Spinal cord (tissue), 10 donors: ENCODE data around the gene LRIG2. TPM values are rescaled to one million over a fixed set of nuclear protein-coding genes. Genes with fewer than 3 reads are reported as not detected.

ENCODE experiments used
- DNase-seq, 6 donors: peaks; one replicate each; pipeline versions ENCODE4 v3.0.0 to v3.0.0-alpha.2; 2013 to 2015; ENCODE audit warnings: low spot score in 6 of 6, low read depth in 4 of 6
- H3K27ac ChIP-seq: one replicate; pipeline ENCODE4 v1.5.1; 2013; ENCODE audit warnings: low read depth, low read length, control low read depth
- H3K27me3 ChIP-seq: one replicate; pipeline ENCODE4 v1.6.1; 2013; ENCODE audit warnings: low read length; ENCODE audit not compliant: control insufficient read depth, insufficient read depth
- H3K36me3 ChIP-seq: one replicate; pipeline ENCODE4 v1.6.1; 2013; ENCODE audit warnings: low read length; ENCODE audit not compliant: control insufficient read depth, insufficient read depth
- H3K4me1 ChIP-seq: one replicate; pipeline ENCODE4 v1.6.1; 2013; ENCODE audit warnings: low read length; ENCODE audit not compliant: control insufficient read depth, insufficient read depth
- H3K4me3 ChIP-seq: one replicate; pipeline ENCODE4 v1.5.1; 2013; ENCODE audit warnings: low read depth, low read length, control low read depth
- H3K9me3 ChIP-seq: one replicate; pipeline ENCODE4 v1.6.1; 2013; ENCODE audit warnings: low read length; ENCODE audit not compliant: control insufficient read depth, insufficient read depth
- WGBS: methylation state at CpG from one replicate; pipeline ENCODE4 v1.1.5; 2013; ENCODE audit warnings: missing lambda C conversion rate; ENCODE audit not compliant: insufficient coverage; 5-methylcytosine and 5-hydroxymethylcytosine counted together
- polyA plus RNA-seq, 2 donors: library from polyadenylated mRNA; unstranded; fragments of 120-200 nt; gene quantifications; one replicate each; pipeline ENCODE4 v1.2.1, GENCODE V29; 2013; ENCODE audit not compliant: insufficient read length in 2 of 2
- total RNA-seq, 2 donors: library from RNA; depleted of rRNA in 1 of 2; stranded (reverse); fragments of 120-200 nt in 1 of 2; fragments of >200 nt in 1 of 2; gene quantifications; one replicate each; pipeline versions ENCODE4 v1.2.3 to v1.2.4, GENCODE V29; 2013 to 2014
- donor health status: healthy.

Gene LRIG2
- total and polyA plus RNA-seq, 4 donors, result 12.3 to 29.8 (median 18.1) TPM

GRCh38 chr1:113091988-113092594, 19.1 kb downstream of the LRIG2 start:
- WGBS, result no CpG with 5 or more reads among the region's 1 CpG
- H3K9me3 ChIP-seq, result no peaks in the 10 kb centered on the region
- H3K27ac ChIP-seq, result no peak overlapping the region
- H3K27me3 ChIP-seq, result no peaks in the 10 kb centered on the region
- H3K36me3 ChIP-seq, result peaks cover 3% of the 10 kb centered on the region
- peaks cover 4% of the 10 kb centered on the region for H3K4me1 ChIP-seq
- H3K4me3 ChIP-seq, result no peak overlapping the region
- DNase-seq, result no peak

- H3K27ac ChIP-seq, result no peak overlapping the region
- H3K4me3 ChIP-seq, result no peak overlapping the region
- WGBS, result 89% methylated on average over 1 of the region's 4 CpGs
These were observed 21.5 kb downstream of the LRIG2 start for GRCh38 chr1:113094506-113094905.

GRCh38 chr1:113095790-113096455, 22.9 kb downstream of the LRIG2 start:
- Histone ChIP-seq H3K9me3 (no peaks in the 10 kb centered on the region), H3K27me3 (no peaks in the 10 kb centered on the region), H3K27ac (peak overlapping the region; percentile 69), H3K4me1 (peaks cover 4% of the 10 kb centered on the region), H3K36me3 (peaks cover 11% of the 10 kb centered on the region), H3K4me3 (no peak overlapping the region)
- no CpG with 5 or more reads among the region's 5 CpGs for WGBS
- DNase-seq, result peak in 5 of 6 donors; percentile 47 to 91 (median 72)

More at GRCh38 chr1:113094506-113094905, 21.5 kb downstream of the LRIG2 start:
- Histone ChIP-seq H3K4me1 (peaks cover 4% of the 10 kb centered on the region), H3K36me3 (peaks cover 11% of the 10 kb centered on the region), H3K27me3 (no peaks in the 10 kb centered on the region), H3K9me3 (no peaks in the 10 kb centered on the region)
- no peak for DNase-seq

GRCh38 chr1:113096493-113096892, 23.5 kb downstream of the LRIG2 start:
- Histone ChIP-seq H3K9me3 (no peaks in the 10 kb centered on the region), H3K4me3 (no peak overlapping the region), H3K36me3 (peaks cover 16% of the 10 kb centered on the region), H3K27me3 (no peaks in the 10 kb centered on the region), H3K27ac (peak overlapping the region; percentile 69), H3K4me1 (peaks cover 4% of the 10 kb centered on the region)
- peak in 1 of 6 donors; percentile 71 for DNase-seq
- no CpG with 5 or more reads among the region's 3 CpGs for WGBS

GRCh38 chr1:113101588-113101987, 28.6 kb downstream of the LRIG2 start:
- no peak for DNase-seq
- Histone ChIP-seq H3K4me1 (no peaks in the 10 kb centered on the region), H3K4me3 (no peak overlapping the region), H3K27me3 (no peaks in the 10 kb centered on the region), H3K9me3 (no peaks in the 10 kb centered on the region), H3K36me3 (peaks cover 38% of the 10 kb centered on the region), H3K27ac (no peak overlapping the region)

GRCh38 chr1:113103048-113103447, 30.1 kb downstream of the LRIG2 start:
- Histone ChIP-seq H3K27me3 (no peaks in the 10 kb centered on the region), H3K36me3 (peaks cover 38% of the 10 kb centered on the region), H3K4me1 (no peaks in the 10 kb centered on the region), H3K9me3 (no peaks in the 10 kb centered on the region), H3K27ac (no peak overlapping the region), H3K4me3 (no peak overlapping the region)
- no peak for DNase-seq
- 100% methylated on average over 1 of the region's 1 CpG for WGBS

- no peak for DNase-seq
- Histone ChIP-seq H3K4me1 (no peaks in the 10 kb centered on the region), H3K4me3 (no peak overlapping the region), H3K27me3 (no peaks in the 10 kb centered on the region), H3K9me3 (no peaks in the 10 kb centered on the region), H3K36me3 (peaks cover 42% of the 10 kb centered on the region), H3K27ac (no peak overlapping the region)
These were observed 31.0 kb downstream of the LRIG2 start for GRCh38 chr1:113103977-113104376.

- Histone ChIP-seq H3K27ac (no peak overlapping the region), H3K36me3 (peaks cover 48% of the 10 kb centered on the region), H3K4me3 (no peak overlapping the region), H3K4me1 (no peaks in the 10 kb centered on the region), H3K27me3 (no peaks in the 10 kb centered on the region), H3K9me3 (no peaks in the 10 kb centered on the region)
- WGBS, result no CpG with 5 or more reads among the region's 2 CpGs
- DNase-seq, result no peak
These were observed 33.9 kb downstream of the LRIG2 start for GRCh38 chr1:113106910-113107309.

GRCh38 chr1:113109908-113110554, 37.0 kb downstream of the LRIG2 start:
- Histone ChIP-seq H3K27ac (no peak overlapping the region), H3K4me3 (no peak overlapping the region), H3K4me1 (no peaks in the 10 kb centered on the region), H3K27me3 (no peaks in the 10 kb centered on the region), H3K36me3 (peaks cover 41% of the 10 kb centered on the region), H3K9me3 (no peaks in the 10 kb centered on the region)
- 67% methylated on average over 1 of the region's 5 CpGs for WGBS
- DNase-seq, result peak in 2 of 6 donors; percentile 41 to 58

- Histone ChIP-seq H3K27me3 (no peaks in the 10 kb centered on the region), H3K9me3 (no peaks in the 10 kb centered on the region), H3K36me3 (peaks cover 57% of the 10 kb centered on the region), H3K27ac (no peak overlapping the region), H3K4me1 (no peaks in the 10 kb centered on the region), H3K4me3 (no peak overlapping the region)
- DNase-seq, result no peak
These were observed 45.3 kb downstream of the LRIG2 start for GRCh38 chr1:113118266-113118665.
